Measurements from ENCODE around the gene QSOX1. TPM values are rescaled to one million over a fixed set of nuclear protein-coding genes. Genes with fewer than 3 reads are reported as not detected.

QSOX1 gene
- total RNA-seq, 4 donors from 2014 or later, result 74.9 to 184 (median 107) TPM

GRCh38 chr1:180248176-180248575, 93.5 kb downstream of the QSOX1 start:
- DNase-seq, result no peak
- peaks cover 0 to 70% (median 0%) of the 10 kb centered on the region in 4 donors for H3K27me3 ChIP-seq
- WGBS, 2 donors, result 100% methylated on average over 2 of the region's 7 CpGs; no CpG with 5 or more reads in 1 of the 2 donors

GRCh38 chr1:180248731-180249681, 94.3 kb downstream of the QSOX1 start:
- no peak for DNase-seq
- H3K4me3 ChIP-seq, result no peak overlapping the region
- H3K9me3 ChIP-seq, result no peaks in the 10 kb centered on the region
- H3K27me3 ChIP-seq, result peaks cover 0 to 70% (median 0%) of the 10 kb centered on the region in 4 donors
- H3K27ac ChIP-seq, result no peak overlapping the region
- H3K4me1 ChIP-seq, result no peaks in the 10 kb centered on the region
- H3K36me3 ChIP-seq, result no peaks in the 10 kb centered on the region
- intact Hi-C loops (cut with DNase I), result no loop called here
- WGBS, 2 donors, result 60 to 62% methylated on average over 7 to 8 of the region's 11 CpGs
- TF ChIP-seq POLR2A (IDR thresholded peaks at IDR 0.05) (no peak), CTCF (IDR thresholded peaks at IDR 0.05) (no peak)

More at GRCh38 chr1:180248176-180248575, 93.5 kb downstream of the QSOX1 start:
- Histone ChIP-seq H3K4me1 (no peaks in the 10 kb centered on the region), H3K9me3 (no peaks in the 10 kb centered on the region), H3K4me3 (no peak overlapping the region), H3K27ac (no peak overlapping the region), H3K36me3 (no peaks in the 10 kb centered on the region)
- intact Hi-C loops (cut with DNase I), result no loop called here
- no peak for TF ChIP-seq POLR2A (IDR thresholded peaks at IDR 0.05)
- no peak for TF ChIP-seq CTCF (IDR thresholded peaks at IDR 0.05)

- Histone ChIP-seq H3K4me1 (no peaks in the 10 kb centered on the region), H3K4me3 (no peak overlapping the region), H3K36me3 (no peaks in the 10 kb centered on the region), H3K27me3 (peaks cover 0 to 70% (median 0%) of the 10 kb centered on the region in 4 donors), H3K9me3 (no peaks in the 10 kb centered on the region), H3K27ac (no peak overlapping the region)
- intact Hi-C loops (cut with DNase I), result loop anchor here (10.0 kb wide), 2 partner anchors 165 to 225 kb away; no protein-coding TSS in a partner anchor
- WGBS, 2 donors, result 64 to 84% methylated on average over 9 to 13 of the region's 13 CpGs
- no peak for TF ChIP-seq POLR2A (IDR thresholded peaks at IDR 0.05)
- TF ChIP-seq CTCF (IDR thresholded peaks at IDR 0.05), result no peak
- DNase-seq, result no peak
Observed at GRCh38 chr1:180249725-180250498, 95.2 kb downstream of the QSOX1 start.

- intact Hi-C loops (cut with DNase I), result loop anchor here (10.0 kb wide), 2 partner anchors 164 to 224 kb away; no protein-coding TSS in a partner anchor
- 55 to 89% methylated on average over 4 to 5 of the region's 7 CpGs for WGBS, 2 donors
- TF ChIP-seq CTCF (IDR thresholded peaks at IDR 0.05), result no peak
- no peak for TF ChIP-seq POLR2A (IDR thresholded peaks at IDR 0.05)
- H3K27ac ChIP-seq, result no peak overlapping the region
- H3K36me3 ChIP-seq, result no peaks in the 10 kb centered on the region
- no peak for DNase-seq
- H3K27me3 ChIP-seq, result peaks cover 0 to 70% (median 0%) of the 10 kb centered on the region in 4 donors
- H3K4me3 ChIP-seq, result no peak overlapping the region
- H3K9me3 ChIP-seq, result no peaks in the 10 kb centered on the region
- no peaks in the 10 kb centered on the region for H3K4me1 ChIP-seq
Observed at GRCh38 chr1:180250499-180250770, 95.8 kb downstream of the QSOX1 start.
